Measurements from ENCODE around the gene MBD3L1. TPM values are rescaled to one million over a fixed set of nuclear protein-coding genes. Genes with fewer than 3 reads are reported as not detected.

Gene MBD3L1
- total RNA-seq, 2 experiments from 2014 or later = not detected

GRCh38 chr19:8827277-8827676 is 4.9 kb upstream of the MBD3L1 start:
- H3K36me3 Mint-ChIP-seq (ENCODE audit: low read depth) = peaks cover 52% of the 10 kb centered on the region
- H3K27me3 Mint-ChIP-seq = no peaks in the 10 kb centered on the region
- H3K4me1 Mint-ChIP-seq (ENCODE audit: low read depth) = peaks cover 18% of the 10 kb centered on the region

DNA sequence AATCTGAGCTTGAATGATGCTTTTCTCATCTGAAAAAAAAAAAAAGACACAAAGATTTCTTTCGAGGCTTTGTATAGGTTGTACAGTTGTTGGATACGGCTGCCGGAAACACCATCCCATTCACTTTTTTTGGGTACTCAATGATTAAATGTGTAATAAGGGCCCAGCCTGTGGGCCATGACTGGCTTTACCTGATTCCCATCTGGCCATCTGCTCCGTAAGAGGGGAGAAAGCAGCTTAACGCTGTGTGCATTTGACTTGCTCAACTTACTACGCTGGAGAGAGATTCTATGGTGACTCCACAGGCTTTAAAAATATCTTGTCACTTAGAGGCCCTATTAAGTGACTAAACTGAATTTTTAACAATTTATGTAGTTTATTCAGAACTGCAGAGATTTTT is 804 bp upstream of the MBD3L1 start:
- Mint-ChIP-seq H3K4me3 (peak overlapping the region; percentile 82), H3K36me3 (ENCODE audit: low read depth) (peaks cover 20% of the 10 kb centered on the region)
- CTCF ChIA-PET = no interaction called here

More at GRCh38 chr19:8827277-8827676, 4.9 kb upstream of the MBD3L1 start:
- Mint-ChIP-seq H3K27ac (no peak overlapping the region), H3K4me3 (no peak overlapping the region), H3K9me3 (no peaks in the 10 kb centered on the region)
- TF ChIP-seq CTCF (IDR thresholded peaks at IDR 0.05) = no peak
- no peak for DNase-seq
- intact Hi-C loops (cut with micrococcal nuclease) = no loop called here
- CTCF ChIA-PET = no interaction called here
- ATAC-seq = no peak
- POLR2A ChIA-PET = no interaction called here

DNA sequence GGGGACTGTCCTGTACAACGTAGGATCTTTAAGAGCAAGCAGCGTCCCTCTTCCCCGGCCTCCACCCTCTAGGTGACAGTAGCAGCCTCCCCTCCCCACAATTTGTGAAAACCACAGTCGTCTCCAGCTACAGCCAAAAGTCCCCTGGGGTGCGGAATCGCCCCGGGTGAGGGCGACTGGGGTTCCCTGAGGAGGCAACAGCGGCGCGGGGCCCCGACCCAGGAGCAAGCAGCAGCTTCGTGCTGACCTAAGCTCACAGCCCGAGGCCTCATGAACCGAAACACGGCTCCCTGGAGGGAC is 395 bp upstream of the MBD3L1 start:
- intact Hi-C loops (cut with micrococcal nuclease) = no loop called here
- Mint-ChIP-seq H3K36me3 (ENCODE audit: low read depth) (peaks cover 20% of the 10 kb centered on the region), H3K9me3 (no peaks in the 10 kb centered on the region), H3K4me1 (ENCODE audit: low read depth) (peaks cover 21% of the 10 kb centered on the region), H3K27me3 (no peaks in the 10 kb centered on the region), H3K4me3 (peak overlapping the region; percentile 82), H3K27ac (peak overlapping the region; percentile 90)
- TF ChIP-seq CTCF (IDR thresholded peaks at IDR 0.05) = no peak
- DNase-seq (no peak), ATAC-seq (peak; percentile 0)
- POLR2A ChIA-PET = interaction anchor here (0.6 kb wide), 3 partner anchors 309 to 615 kb away, joined by 3 read pairs; partner anchors contain the start of genes ZNF266 and ZNF317
- CTCF ChIA-PET = no interaction called here

More for the DNA sequence above, 804 bp upstream of the MBD3L1 start:
- Mint-ChIP-seq H3K9me3 (no peaks in the 10 kb centered on the region), H3K27me3 (no peaks in the 10 kb centered on the region), H3K4me1 (ENCODE audit: low read depth) (peaks cover 21% of the 10 kb centered on the region), H3K27ac (peak overlapping the region; percentile 90)
- TF ChIP-seq CTCF (IDR thresholded peaks at IDR 0.05) = no peak
- POLR2A ChIA-PET = interaction anchor here (0.6 kb wide), 1 partner anchor 616 kb away, joined by 3 read pairs; no protein-coding TSS in a partner anchor
- no peak for ATAC-seq
- DNase-seq = no peak
- intact Hi-C loops (cut with micrococcal nuclease) = no loop called here

DNA sequence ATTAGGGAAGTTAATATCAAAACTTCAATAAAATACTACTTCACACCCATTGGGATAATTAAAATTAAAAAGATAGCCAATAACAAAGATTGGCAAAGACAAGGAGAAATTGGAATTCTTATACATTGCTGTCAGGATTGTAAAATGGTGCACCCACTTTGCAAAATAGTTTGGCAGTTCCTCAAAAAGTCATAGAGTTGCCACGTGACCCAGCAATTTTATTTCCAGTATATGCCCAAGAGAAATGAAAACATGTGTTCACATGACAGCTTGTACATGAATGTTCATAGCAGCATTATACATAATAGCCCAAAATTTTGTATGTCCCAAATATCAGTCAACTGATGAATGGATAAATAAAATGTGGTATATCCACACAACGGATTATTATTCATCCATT is 3.3 kb downstream of the MBD3L1 start:
- CTCF ChIA-PET = no interaction called here
- ATAC-seq (no peak), DNase-seq (no peak)
- POLR2A ChIA-PET = no interaction called here
- peaks cover 4% of the 10 kb centered on the region for H3K27me3 Mint-ChIP-seq
- peaks cover 13% of the 10 kb centered on the region for H3K4me1 Mint-ChIP-seq (ENCODE audit: low read depth)
- H3K9me3 Mint-ChIP-seq = no peaks in the 10 kb centered on the region
- no peak overlapping the region for H3K27ac Mint-ChIP-seq
- peaks cover 3% of the 10 kb centered on the region for H3K36me3 Mint-ChIP-seq (ENCODE audit: low read depth)
- intact Hi-C loops (cut with micrococcal nuclease) = no loop called here
- no peak for TF ChIP-seq CTCF (IDR thresholded peaks at IDR 0.05)
- H3K4me3 Mint-ChIP-seq = no peak overlapping the region

GRCh38 chr19:8835877-8836276 is 3.7 kb downstream of the MBD3L1 start:
- DNase-seq (no peak), ATAC-seq (no peak)
- H3K36me3 Mint-ChIP-seq (ENCODE audit: low read depth) = peaks cover 3% of the 10 kb centered on the region
- H3K4me1 Mint-ChIP-seq (ENCODE audit: low read depth) = peaks cover 10% of the 10 kb centered on the region
- POLR2A ChIA-PET = no interaction called here
- H3K4me3 Mint-ChIP-seq = no peak overlapping the region
- no peak for TF ChIP-seq CTCF (IDR thresholded peaks at IDR 0.05)
- H3K27me3 Mint-ChIP-seq = peaks cover 4% of the 10 kb centered on the region
- CTCF ChIA-PET = no interaction called here
- intact Hi-C loops (cut with micrococcal nuclease) = no loop called here
- H3K9me3 Mint-ChIP-seq = no peaks in the 10 kb centered on the region
- no peak overlapping the region for H3K27ac Mint-ChIP-seq

Measured in activated CD8-positive, alpha-beta T cell treated with anti-CD3 and anti-CD28 coated beads for 36 hours (primary cell).